ENCODE data around the gene MAPKAP1. TPM values are rescaled to one million over a fixed set of nuclear protein-coding genes. Genes with fewer than 3 reads are reported as not detected.

MAPKAP1 gene
- total RNA-seq, 2 donors from 2014 or later: 75.3 to 91.6 TPM

DNA sequence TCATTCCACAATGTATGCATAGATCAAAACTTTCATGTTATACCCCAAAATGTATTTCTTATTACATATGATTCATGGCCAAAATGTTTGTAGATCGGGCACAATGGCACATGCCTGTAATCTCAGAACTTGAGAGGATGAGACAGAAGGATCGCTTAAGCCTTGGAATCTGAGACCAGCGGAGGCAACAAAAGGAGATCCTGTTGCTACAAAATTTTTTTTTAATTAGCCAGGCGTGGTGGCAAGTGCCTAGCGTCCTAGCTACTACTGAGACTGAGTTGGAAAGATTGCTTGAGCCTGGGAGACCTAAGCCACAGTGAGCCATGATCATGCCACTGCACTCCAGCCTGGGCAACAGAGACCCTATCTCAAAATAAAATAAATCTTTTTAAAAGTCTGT lies 89.9 kb downstream of the MAPKAP1 start:
- H3K4me1 Mint-ChIP-seq: peaks cover 4% of the 10 kb centered on the region

DNA sequence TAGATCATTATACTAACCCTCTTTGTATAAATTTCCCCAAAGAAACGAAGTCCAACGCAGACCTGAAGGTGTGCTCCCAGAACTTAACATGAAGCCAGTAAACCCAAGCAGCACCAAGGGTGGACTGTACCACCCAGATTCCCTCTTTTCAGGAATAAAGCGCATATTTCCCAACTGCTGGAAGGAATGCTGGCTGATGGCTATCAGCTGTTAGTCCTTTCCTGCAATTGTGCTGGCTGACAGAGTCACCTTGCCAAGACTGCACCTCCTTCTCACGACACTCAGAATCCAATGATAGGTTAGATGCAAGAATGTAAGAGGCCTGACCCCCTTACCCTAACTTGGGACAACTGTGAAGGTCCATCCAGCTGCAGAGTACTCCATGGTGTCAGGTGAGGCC lies 93.9 kb downstream of the MAPKAP1 start:
- TF ChIP-seq, protein P1, sequence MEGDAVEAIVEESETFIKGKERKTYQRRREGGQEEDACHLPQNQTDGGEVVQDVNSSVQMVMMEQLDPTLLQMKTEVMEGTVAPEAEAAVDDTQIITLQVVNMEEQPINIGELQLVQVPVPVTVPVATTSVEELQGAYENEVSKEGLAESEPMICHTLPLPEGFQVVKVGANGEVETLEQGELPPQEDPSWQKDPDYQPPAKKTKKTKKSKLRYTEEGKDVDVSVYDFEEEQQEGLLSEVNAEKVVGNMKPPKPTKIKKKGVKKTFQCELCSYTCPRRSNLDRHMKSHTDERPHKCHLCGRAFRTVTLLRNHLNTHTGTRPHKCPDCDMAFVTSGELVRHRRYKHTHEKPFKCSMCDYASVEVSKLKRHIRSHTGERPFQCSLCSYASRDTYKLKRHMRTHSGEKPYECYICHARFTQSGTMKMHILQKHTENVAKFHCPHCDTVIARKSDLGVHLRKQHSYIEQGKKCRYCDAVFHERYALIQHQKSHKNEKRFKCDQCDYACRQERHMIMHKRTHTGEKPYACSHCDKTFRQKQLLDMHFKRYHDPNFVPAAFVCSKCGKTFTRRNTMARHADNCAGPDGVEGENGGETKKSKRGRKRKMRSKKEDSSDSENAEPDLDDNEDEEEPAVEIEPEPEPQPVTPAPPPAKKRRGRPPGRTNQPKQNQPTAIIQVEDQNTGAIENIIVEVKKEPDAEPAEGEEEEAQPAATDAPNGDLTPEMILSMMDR (conservative IDR thresholded peaks at IDR 0.05): no peak
- Mint-ChIP-seq H3K4me3 (no peak overlapping the region), H3K27me3 (ENCODE audit: insufficient read depth) (no peaks in the 10 kb centered on the region), H3K9me3 (no peaks in the 10 kb centered on the region), H3K27ac (no peak overlapping the region), H3K36me3 (ENCODE audit: low read depth) (no peaks in the 10 kb centered on the region), H3K4me1 (peaks cover 8% of the 10 kb centered on the region)
- no peak for DNase-seq
- 86 to 95% methylated on average over 3 to 4 of the region's 4 CpGs for WGBS, 2 experiments (ENCODE audit: insufficient coverage in 1 of 2, insufficient read length in 1 of 2)
- Histone ChIP-seq H3K27ac (ENCODE audit: low read depth, low read length) (no peak overlapping the region), H3K9me3 (ENCODE audit: control insufficient read depth, low read length) (no peaks in the 10 kb centered on the region), H3K4me3 (ENCODE audit: low read length) (no peak overlapping the region), H3K36me3 (ENCODE audit: control insufficient read depth, insufficient read depth, low read length) (no peaks in the 10 kb centered on the region), H3K4me1 (ENCODE audit: control insufficient read depth, insufficient read depth, low read length) (no peaks in the 10 kb centered on the region), H3K9ac (ENCODE audit: extremely low read depth, low read length, poor library complexity, severe bottlenecking) (no peak overlapping the region), H3K27me3 (ENCODE audit: control insufficient read depth, insufficient read depth, low read length, poor library complexity, severe bottlenecking) (no peaks in the 10 kb centered on the region)

More for the DNA sequence above, 89.9 kb downstream of the MAPKAP1 start:
- H3K27ac Mint-ChIP-seq: no peak overlapping the region
- DNase-seq: no peak
- Histone ChIP-seq H3K9ac (ENCODE audit: extremely low read depth, low read length, poor library complexity, severe bottlenecking) (no peak overlapping the region), H3K27ac (ENCODE audit: low read depth, low read length) (no peak overlapping the region), H3K4me1 (ENCODE audit: control insufficient read depth, insufficient read depth, low read length) (no peaks in the 10 kb centered on the region), H3K36me3 (ENCODE audit: control insufficient read depth, insufficient read depth, low read length) (peaks cover 3% of the 10 kb centered on the region), H3K27me3 (ENCODE audit: control insufficient read depth, insufficient read depth, low read length, poor library complexity, severe bottlenecking) (no peaks in the 10 kb centered on the region), H3K4me3 (ENCODE audit: low read length) (no peak overlapping the region), H3K9me3 (ENCODE audit: control insufficient read depth, low read length) (peaks cover 8% of the 10 kb centered on the region)
- H3K9me3 Mint-ChIP-seq: peaks cover 6% of the 10 kb centered on the region
- H3K4me3 Mint-ChIP-seq: no peak overlapping the region
- no peaks in the 10 kb centered on the region for H3K27me3 Mint-ChIP-seq (ENCODE audit: insufficient read depth)
- TF ChIP-seq, protein P1 (conservative IDR thresholded peaks at IDR 0.05): no peak
- peaks cover 11% of the 10 kb centered on the region for H3K36me3 Mint-ChIP-seq (ENCODE audit: low read depth)
- 83 to 91% methylated on average over 5 of the region's 5 CpGs for WGBS, 2 experiments (ENCODE audit: insufficient coverage in 1 of 2, insufficient read length in 1 of 2)

DNA sequence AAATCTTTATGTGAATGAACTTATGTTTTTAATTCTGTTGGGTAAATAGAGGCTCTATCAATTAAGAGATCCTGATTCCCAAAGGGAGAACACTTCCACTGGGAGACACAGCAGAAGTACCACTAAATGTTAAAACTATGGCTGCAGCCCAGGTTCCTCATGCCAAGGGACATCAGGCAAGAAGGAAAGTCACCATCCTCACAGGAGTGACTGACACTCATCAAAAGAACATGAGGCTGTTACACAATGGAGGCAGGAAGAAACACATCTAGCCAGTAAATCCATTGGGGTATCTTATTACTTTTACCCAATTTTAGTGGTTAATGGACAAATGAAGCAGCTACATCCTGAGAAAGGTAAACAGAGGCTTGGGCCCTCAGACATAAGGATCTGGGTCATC lies 94.4 kb downstream of the MAPKAP1 start:
- no peaks in the 10 kb centered on the region for H3K36me3 Mint-ChIP-seq (ENCODE audit: low read depth)
- no peak overlapping the region for H3K4me3 Mint-ChIP-seq
- TF ChIP-seq, protein P1 (conservative IDR thresholded peaks at IDR 0.05): no peak
- no peak overlapping the region for H3K27ac Mint-ChIP-seq
- Histone ChIP-seq H3K4me3 (ENCODE audit: low read length) (no peak overlapping the region), H3K36me3 (ENCODE audit: control insufficient read depth, insufficient read depth, low read length) (no peaks in the 10 kb centered on the region), H3K4me1 (ENCODE audit: control insufficient read depth, insufficient read depth, low read length) (no peaks in the 10 kb centered on the region), H3K9ac (ENCODE audit: extremely low read depth, low read length, poor library complexity, severe bottlenecking) (no peak overlapping the region), H3K27ac (ENCODE audit: low read depth, low read length) (no peak overlapping the region), H3K27me3 (ENCODE audit: control insufficient read depth, insufficient read depth, low read length, poor library complexity, severe bottlenecking) (no peaks in the 10 kb centered on the region), H3K9me3 (ENCODE audit: control insufficient read depth, low read length) (no peaks in the 10 kb centered on the region)
- H3K9me3 Mint-ChIP-seq: no peaks in the 10 kb centered on the region
- peaks cover 8% of the 10 kb centered on the region for H3K4me1 Mint-ChIP-seq
- H3K27me3 Mint-ChIP-seq (ENCODE audit: insufficient read depth): no peaks in the 10 kb centered on the region
- no peak for DNase-seq
